Fibroblast of skin of left biceps (primary cell): ENCODE measurements around the gene DHX9.

ENCODE experiments used
- DNase-seq, 2 experiments: peaks; one replicate each; pipeline ENCODE4 v3.0.0-alpha.2; 2013; ENCODE audit warnings: low read depth in 2 of 2

DHX9 gene

DNA sequence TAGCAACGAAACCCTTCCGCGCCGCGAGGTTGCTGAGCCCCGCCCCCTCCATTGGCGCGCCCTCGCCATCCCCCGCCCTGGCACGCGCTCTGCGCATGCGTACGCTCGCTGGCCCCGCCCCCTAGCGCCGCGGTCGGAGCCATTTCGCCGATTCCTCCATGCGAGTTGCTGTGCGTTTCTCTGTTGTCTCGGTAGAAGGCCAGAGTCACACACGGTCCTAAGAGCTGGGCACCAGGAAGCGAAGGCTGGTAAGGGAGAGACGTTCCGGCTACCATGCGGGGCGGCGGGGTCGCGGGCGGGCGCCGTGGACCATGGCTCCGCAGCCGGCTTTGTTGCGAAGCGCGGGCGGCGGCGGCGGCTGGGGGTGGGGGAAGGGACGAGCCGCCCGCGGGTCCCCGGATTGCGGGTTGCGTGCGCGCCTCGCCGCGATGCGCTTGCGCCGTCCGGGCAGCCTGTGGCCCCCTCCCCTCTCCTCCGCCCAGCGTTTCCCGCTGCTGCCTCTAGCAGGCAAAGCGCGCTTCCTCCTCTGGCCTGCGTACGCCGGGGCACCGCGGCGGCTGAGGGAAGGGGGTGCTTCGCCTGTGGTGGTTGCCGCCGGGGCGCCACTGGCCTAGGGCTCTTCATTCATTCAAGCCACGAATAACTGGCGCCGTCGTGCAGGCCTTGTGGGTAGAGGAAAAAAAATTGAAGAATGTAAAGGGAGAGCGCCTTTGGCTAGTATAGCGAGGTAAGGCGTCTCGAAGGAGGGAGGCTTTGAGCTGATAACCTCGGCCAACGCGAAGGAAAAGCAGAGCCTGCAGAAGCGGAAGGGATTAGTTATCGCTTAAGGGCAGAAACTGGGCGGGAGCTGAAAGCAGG lies at the start of gene DHX9:
DHX9 (plus strand) TSS at position 139 of the 858 bp plus-strand sequence. CDS start 3,220 bp downstream, outside the sequence.
- DNase-seq, result peak; percentile 70 to 72

DNA sequence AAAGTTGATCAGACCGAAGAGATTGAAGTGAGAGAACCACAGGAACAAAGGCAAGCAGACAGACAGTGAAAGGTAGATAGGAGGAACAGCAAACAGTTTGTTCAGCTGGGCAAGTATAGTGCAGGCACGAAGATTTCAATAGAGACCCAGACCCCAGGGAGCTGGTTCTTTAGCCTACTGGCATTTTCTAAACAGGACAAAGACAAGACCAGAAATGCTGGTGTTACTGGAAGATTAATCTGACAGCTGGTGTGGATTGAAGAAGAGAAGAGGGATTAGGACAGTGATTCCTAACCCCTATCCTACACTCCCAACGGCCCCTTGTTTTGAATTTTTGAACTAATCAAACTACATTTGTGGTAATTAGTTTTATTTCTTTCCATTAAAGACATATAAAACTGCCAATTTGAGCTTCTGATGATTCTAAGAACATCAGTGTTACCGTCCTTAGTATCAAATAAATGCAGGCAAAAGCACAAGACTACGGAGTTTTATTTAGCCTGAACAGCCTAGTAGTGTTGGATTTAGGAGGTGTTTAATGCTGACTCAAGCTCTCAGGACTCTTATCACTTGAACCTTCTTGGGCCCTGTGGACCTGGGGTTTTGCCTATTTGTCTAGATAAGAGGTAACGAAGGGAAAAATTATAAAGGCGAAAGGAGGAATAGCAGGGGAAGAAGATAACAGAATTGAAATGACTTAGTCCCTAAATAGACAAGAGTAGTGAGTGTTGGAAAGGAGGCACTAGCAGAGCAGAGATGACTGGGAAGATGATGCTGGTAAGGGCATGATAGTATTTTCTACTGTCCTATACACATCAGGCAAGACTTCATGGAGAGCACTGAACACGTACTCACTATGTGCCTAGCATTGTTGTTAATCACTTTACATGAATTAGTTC lies 47.6 kb upstream of the DHX9 start:
- no peak for DNase-seq

DNA sequence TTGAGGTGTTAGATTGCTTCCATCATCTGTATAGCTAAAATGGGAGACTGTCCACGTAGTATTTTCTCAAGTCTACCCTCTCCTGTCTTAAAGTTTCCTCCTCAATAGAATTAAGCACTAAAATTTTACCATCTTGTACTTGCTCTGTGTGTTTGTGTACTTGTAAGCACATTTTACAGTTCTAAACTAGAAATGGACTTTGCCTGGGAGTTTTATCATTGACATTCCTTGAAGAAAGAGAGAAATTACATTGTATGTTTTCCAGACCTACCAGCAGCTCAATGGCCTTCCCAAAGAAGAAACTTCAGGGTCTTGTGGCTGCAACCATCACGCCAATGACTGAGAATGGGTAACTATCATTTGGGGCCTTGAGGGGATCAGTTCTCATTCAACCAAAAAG lies 45.1 kb upstream of the DHX9 start:
- DNase-seq, result no peak

DNA sequence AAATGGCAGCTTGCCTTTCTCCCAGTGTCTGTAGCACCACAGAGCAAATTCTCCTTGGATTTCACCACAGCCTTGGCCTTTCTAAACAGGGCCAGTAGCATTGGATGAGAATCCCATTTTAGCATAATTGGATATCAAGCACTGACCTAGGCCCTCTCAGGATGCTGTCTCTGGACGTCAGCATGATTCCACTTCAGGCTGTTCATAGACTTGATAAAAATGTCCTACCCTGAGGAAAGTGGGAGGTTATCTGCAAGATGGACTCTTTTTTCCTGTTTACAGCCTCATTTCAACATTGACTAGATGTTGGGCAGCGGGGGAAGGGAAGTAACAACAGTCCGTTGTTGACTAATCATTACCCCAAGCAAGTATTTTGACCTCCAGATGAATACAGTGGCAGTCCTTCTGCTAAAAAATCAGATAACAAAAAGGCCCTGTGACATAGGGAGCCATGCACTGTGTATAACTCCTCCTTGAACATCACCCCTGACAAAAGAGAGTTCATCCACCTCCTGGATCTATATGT lies 44.4 kb upstream of the DHX9 start:
- DNase-seq, result no peak

DNA sequence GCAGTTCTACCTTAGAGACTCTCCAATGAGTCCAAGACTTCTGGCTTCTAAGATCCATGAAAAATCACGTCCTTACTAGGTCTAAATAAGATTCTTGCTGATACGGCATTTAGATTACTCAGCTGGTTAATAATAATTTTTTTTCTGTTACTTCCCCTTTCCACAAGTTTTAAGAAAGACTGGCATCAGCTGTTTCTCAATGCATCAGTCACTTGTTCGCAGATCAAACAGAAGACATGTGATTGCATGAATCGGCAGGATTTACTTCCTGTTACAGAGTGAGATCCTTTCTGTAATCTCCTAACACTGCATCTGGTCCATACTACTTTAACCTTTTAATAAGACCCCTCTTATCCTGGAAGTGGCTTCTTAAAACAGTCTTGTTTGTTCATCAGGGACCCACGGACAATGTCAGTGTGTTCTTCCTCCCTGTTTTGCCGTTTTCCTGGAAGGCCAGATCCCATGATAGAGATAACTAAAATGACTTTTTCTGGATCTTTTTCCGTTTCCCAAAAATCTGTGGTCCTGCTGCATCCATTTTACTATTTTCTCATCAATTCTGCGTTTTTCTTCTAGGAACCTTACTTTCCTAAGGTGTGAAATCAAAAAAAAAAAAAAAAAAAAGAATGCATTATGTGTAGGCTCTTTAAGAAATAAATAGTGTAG lies 43.5 kb upstream of the DHX9 start:
- no peak for DNase-seq

DNA sequence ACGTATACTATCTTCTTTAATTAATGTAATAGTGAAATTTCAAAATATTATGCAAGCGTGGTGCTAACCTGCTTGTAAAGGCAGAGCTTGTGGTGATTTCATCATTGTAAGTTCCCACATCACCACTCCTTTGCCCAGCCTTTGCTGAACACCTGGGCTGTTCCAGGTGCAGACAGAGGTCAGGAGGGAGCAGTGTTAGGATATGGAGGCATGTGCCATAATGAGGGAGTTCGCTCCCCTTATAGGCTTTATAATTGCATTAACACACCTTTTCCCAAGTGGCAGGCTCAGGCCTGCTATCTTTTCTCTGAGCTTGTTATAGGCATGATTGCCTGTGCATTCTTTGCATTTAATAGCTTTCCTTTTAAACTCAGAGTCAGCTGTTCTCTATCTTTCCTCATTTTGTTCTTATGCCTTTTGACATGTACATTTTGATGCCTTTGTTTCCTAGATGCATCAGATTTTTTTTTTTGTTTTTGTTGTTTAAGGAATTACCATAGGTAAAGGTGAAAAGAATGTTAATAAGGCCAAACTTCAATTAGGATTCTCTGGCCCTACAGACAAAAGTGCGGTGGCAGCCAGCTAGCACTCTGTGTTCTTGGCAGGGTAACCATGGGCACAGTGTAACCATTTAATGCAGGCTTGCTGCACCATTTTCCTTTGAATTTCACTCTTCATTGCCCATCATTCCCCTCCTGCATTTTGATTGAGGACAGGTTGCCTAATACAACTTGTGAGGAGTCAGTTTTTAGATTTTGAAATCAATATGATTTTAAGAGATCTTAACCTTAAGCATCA lies 36.9 kb upstream of the DHX9 start:
- no peak for DNase-seq

DNA sequence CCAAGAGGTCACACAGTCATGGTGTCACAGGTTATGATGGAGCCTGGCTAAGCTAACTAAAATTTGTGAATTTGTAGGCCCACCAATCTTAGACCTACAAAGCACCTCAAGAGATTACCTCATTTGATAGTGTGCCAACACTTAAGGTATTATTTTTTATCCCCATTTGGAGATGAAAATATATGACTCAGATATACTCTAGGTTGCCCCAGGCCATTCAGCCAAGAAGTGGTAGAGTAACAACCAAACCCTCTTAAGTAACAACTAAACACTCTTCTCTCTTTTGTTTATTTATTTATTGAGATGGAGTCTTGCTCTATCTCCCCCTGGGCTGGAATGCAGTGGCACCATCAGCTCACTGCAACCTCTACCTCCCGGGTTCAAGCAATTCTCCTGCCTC lies 35.3 kb upstream of the DHX9 start:
- DNase-seq, result no peak

DNA sequence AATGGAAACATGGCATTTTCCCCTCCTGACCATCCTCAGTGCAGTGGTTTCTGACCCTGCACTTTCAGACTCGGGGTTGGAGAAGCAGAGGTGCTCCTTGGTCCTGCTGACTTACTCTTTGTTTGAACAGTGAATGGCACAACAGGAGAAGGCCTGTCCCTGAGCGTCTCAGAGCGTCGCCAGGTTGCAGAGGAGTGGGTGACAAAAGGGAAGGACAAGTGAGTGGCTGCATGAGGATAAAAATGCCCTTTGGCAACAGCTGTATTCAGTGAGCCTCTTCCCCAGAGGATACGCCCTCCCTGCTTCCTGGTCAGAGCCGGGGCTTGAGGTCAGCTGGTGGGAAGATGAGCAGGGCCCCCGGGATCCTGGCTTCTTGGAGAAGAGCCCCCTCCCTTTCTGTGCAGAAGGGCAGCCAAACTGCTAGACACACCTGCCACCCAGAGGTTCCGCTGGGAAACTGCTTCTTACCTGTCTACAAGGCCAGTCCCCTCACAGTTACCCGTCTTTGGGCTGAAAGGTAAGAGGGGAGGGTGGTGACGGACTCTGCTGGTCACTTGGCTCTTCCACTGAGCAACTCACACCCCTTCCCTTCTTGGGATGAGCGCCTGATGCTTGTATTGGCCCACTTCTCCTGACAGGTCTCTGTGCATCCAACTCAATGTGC lies 33.0 kb upstream of the DHX9 start:
- DNase-seq, result no peak

DNA sequence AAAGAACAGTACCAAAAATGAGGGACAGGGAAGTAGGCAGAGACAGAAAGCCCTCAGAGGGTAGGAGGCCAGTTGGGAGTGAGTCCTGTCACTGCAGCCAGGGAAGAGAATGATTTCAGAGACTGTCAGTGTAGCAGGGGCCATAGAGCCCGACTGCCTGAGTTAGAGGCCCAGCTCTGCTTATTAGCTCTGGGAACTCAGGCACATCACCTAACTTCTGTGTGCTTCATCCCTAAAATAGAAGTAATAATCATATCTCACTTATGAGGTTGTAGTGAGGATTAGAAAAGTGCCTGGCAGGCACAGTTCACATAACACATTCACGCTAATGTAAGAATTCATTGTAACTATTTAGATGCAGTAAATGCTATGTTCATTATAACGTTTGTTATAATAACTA lies 31.2 kb upstream of the DHX9 start:
- DNase-seq, result no peak

DNA sequence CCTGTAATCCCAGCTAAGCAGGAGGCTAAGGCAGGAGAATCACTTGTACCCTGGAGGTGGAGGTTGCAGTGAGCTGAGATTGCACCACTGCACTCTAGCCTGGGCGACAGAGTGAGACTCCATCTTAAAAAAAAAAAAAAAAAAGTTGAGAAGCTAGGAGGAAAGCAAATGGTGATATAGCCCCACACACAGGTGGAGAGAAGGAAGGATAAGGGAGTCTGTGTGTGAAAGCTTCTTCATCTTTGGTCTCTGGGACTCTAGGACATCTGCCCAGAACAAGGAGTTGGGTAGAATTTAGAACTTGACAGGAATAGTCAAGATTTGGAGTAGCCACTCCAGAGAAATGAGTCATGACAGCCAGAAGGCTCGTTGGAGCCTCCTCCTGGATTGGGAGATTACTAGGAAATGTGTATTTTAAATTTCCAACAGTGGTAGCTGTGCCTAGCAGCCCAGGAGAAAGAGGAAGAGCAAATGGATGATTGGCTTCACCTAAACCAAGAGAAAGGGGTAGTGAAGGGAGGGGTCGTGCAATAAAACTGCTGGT lies 29.7 kb upstream of the DHX9 start:
- no peak for DNase-seq

DNA sequence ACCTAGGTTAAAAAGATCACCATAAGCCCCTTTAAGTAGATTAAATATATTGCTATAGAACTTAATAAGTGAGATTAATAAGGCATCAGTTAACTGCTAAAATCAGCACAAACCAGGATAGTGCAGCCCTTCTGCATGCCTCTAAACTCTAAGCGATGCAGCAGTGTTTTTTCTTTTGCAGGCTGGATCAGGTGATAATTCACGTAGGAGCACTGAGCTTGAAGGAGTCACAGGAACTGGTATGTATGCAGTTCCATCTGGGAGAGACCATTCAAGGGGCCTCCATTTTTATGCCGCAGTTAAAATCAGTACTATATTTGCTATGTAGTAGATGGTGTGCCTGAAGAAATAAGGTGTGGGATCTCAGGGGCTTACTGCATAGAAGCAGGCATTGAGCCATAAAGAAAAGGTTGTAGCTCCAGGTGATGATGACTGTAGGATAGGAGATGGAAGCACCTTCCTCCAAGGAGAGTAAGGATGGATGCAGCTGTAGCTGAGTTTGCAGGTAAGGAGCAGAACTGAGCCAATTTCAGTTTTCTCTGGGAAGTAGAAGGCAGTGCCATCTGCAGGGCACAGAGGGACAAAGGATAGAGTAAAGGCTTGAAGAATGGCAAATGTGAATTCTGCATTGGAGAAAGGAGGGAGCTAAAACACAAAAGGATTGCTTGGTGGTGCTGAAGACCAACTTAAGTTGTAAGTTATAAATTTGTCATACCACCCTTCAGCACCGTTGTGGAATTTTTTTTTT lies 27.0 kb upstream of the DHX9 start:
- DNase-seq, result no peak

DNA sequence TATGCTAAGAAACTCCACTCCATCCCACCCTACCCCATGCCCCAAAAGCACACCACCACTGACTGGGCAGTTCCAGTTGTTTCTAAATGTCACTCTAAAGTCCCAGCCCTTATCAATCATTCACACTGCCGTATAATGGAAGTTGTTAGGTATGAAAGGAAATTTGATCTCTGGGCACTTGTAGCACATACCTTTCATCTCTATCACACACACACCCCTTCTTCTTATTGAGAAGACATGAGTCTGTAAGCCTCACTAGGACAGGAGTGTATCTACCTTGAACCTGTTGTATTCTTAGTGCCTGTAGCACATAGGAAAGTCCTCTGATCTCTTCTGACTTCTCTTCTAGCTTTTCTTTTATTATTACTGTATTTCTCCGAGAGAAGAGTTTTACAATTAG lies 22.3 kb upstream of the DHX9 start:
- DNase-seq, result no peak

DNA sequence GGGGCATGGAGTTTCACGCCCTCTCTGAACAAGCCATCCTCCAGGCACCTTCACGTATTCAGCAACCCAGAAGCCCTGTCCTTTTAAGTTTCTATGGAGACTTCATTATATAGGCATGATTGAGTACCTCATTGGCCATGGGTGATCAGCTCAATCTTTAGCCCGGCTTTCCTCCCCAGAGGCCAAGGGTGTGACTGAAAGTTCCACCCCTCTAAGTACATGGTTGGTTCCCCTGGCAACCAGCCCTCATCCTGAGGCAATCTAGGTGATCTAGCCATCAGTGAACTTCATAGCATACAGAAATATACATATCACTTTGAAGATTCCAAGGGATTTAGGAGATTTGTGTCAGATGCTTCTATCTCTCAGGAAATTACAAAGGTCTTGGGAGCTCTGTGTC lies 21.3 kb upstream of the DHX9 start:
- no peak for DNase-seq

DNA sequence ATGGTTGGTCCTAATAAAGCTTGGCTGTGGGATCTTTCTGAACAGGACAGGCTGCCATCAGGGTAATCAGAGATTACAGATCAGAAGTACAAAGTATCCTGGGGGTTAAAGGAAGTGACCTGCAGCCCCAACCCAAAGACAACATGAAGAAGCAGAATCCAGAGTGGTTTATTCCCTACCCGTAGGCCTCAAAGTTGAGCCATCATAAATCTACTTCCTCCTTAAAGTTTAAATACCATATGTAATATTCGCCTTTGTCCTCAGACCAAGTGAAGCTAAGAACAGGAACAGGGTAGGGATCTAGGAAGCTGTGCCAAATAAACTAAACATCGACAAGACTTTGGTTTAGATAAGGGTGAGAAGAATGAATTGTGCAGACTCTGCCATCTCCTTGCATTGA lies 15.9 kb upstream of the DHX9 start:
- no peak for DNase-seq

DNA sequence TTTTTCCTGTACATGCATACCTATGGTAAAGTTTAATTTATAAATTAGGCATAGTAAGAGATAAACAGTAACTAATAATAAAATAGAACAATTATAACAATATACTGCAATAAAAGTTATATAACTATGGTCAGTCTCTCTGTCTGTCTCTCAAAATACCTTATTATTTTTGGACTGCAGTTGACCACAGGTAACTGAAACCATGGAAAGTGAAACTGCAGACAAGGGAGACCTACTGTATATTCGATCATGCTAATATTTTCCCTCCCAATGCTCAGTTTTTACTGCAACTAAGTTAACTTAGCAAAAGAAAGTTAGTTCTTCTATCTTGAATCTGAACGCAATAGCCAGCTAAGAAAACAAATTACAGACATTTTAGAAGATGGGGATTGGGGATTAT lies 12.3 kb upstream of the DHX9 start:
- DNase-seq, result no peak

DNA sequence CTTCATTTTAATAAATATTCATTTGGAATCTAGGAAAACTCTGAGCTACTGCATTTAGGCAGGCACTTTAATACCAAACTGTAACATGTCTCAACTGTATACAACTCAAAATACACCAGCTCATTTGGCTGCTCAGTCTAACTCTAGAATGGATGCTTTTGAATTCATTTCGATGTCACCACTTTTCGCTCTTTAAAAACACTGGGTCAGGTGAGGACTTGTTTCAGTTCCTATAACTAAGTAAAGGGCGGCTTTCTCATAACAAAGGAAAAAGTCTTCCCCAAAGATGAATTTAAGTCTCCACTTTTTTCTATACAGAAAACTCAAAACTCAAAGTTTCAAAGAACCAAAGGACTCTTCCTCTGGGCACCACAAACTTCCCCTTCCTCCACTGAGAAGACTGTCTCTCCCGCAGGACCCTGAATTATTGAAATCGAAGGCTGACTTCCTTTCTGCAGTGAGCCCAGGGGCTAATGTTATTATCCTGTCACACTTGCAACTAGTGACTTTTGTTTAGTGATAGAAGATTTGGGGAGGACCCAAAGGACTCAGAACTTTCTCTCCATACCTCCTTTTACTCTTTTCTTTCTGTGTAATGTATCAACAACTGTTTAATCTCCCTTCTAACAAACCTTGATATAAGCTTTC lies 9.7 kb upstream of the DHX9 start:
- no peak for DNase-seq

DNA sequence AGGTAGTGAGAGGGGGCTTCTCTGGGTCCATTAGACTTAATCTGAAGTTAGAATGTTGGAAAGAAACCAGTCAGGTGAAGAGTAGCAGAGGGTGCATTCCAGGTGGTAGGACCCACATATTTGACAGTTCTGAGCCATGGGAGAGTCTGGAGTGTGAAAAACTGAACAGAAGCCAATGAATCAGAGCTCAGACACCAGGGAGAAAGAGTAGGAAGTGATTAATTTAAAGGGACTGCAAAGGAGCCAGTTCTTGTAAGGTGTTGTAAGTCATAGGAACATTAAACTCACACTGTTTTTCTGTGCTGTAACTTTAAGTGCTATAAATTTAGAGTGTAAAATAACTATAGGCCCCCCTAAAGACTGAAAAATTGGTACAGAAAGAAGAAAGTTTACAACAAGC lies 5.9 kb upstream of the DHX9 start:
- DNase-seq, result no peak

DNA sequence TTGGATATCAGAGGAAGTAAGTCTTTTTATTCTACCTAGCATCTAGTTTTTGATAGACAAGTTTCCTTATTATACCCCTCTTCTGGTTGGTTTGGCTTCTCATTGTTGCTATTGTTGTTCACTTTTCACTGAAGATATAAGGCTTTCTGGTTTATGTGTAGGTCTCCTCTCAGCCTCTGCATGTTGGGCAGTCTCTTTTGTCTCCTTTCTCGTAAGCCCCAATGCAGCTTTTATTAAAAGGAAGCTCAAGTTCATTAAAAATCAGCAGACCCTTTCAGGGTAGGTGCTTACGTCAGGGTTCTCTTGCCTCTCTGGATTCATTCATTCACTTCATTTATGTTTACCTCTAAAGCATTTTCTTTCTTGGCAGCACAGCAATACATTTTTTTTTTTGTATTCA lies 4.8 kb upstream of the DHX9 start:
- DNase-seq, result no peak

DNA sequence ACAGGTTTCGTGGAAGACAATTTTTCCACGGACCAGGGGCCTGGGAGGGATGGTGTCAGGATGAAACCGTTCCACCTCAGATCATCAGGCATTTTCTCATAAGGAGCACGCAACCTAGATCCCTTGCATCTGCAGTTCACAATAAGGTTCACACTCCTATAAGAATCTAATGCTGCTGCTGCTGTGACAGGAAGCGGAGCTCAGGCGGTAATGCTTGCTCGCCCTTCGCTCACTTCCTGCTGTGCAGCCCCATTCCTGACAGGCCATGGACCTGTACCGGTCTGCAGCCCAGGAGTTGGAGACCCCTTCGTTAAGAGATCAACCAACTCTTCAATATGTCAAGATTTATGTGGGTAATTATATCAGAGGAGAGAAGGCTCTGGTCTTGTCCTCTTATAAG lies 3.3 kb upstream of the DHX9 start:
- DNase-seq, result no peak
